SK-N-SH treated with all-trans-retinoic acid at 6 μM for 48 hours (cell line): ENCODE data around the gene FRAS1.

Source experiments
- ATAC-seq: fragments of 200-7000 bp; cut with Tn5 transposase; 3 replicates; pipeline ENCODE4 v1.9.1; 2020; ENCODE audit warnings: mild to moderate bottlenecking, moderate library complexity
- ARNTL ChIP-seq: fragments of 450-650 bp; formaldehyde crosslinking; IDR thresholded peaks from 2 replicates; pipeline ENCODE4 v1.5.0; 2020; ENCODE audit warnings: low read depth, mild to moderate bottlenecking, moderate library complexity, borderline replicate concordance
- CREB5 ChIP-seq: fragments of 250-450 bp; sonication (Bioruptor Pico); IDR thresholded peaks from 2 replicates; pipeline ENCODE4 v1.5.1; 2020; ENCODE audit warnings: low read depth, mild to moderate bottlenecking, moderate library complexity
- CSDC2 ChIP-seq: fragments of 250-450 bp; sonication (Bioruptor Pico); IDR thresholded peaks from 2 replicates; pipeline ENCODE4 v1.5.0; 2020; ENCODE audit warnings: mild to moderate bottlenecking, moderate library complexity
- GLIS3 ChIP-seq: fragments of 250-450 bp; sonication (Bioruptor Pico); IDR thresholded peaks from 2 replicates; pipeline ENCODE4 v1.5.0; 2020; ENCODE audit warnings: mild to moderate bottlenecking, moderate library complexity
- ISL1 ChIP-seq: fragments of 250-450 bp; sonication (Bioruptor Pico); IDR thresholded peaks from 2 replicates; pipeline ENCODE4 v2.1.2; 2022; ENCODE audit warnings: mild to moderate bottlenecking, moderate library complexity
- OSR1 ChIP-seq: fragments of 250-450 bp; sonication (Bioruptor Pico); IDR thresholded peaks from 2 replicates; pipeline ENCODE4 v1.8.0; 2022; ENCODE audit warnings: moderate library complexity, mild to moderate bottlenecking, inconsistent platforms
- PPARA ChIP-seq: fragments of 250-450 bp; sonication (Bioruptor Pico); IDR thresholded peaks from 2 replicates; pipeline ENCODE4 v1.5.0; 2020; ENCODE audit warnings: mild to moderate bottlenecking, borderline replicate concordance
- SNAI2 ChIP-seq: fragments of 250-450 bp; sonication (Bioruptor Pico); IDR thresholded peaks from 2 replicates; pipeline ENCODE4 v1.5.0; 2020; ENCODE audit warnings: mild to moderate bottlenecking, moderate library complexity
- TCF4 ChIP-seq: fragments of 250-450 bp; sonication (Bioruptor Pico); IDR thresholded peaks from 2 replicates; pipeline ENCODE4 v1.8.0; 2021; ENCODE audit warnings: mild to moderate bottlenecking, moderate library complexity, borderline replicate concordance
- TOX ChIP-seq: fragments of 250-450 bp; sonication (Bioruptor Pico); IDR thresholded peaks from 2 replicates; pipeline ENCODE4 v1.8.0; 2021; ENCODE audit warnings: mild to moderate bottlenecking, moderate library complexity, borderline replicate concordance
- TSHZ2 ChIP-seq: fragments of 250-450 bp; sonication (Bioruptor Pico); IDR thresholded peaks from 2 replicates; pipeline ENCODE4 v1.5.0; 2020; ENCODE audit warnings: mild to moderate bottlenecking, moderate library complexity
- ZC3H10 ChIP-seq: fragments of 250-450 bp; sonication (Bioruptor Pico); IDR thresholded peaks from 2 replicates; pipeline ENCODE4 v1.5.1; 2021; ENCODE audit warnings: mild to moderate bottlenecking, moderate library complexity
- ZFP3 ChIP-seq: fragments of 250-450 bp; sonication (Bioruptor Pico); IDR thresholded peaks from 2 replicates; pipeline ENCODE4 v1.5.0; 2020; ENCODE audit warnings: mild to moderate bottlenecking, moderate library complexity
- ZFP30 ChIP-seq: fragments of 450-650 bp; formaldehyde crosslinking; IDR thresholded peaks from 2 replicates; pipeline ENCODE4 v1.5.0; 2022; ENCODE audit warnings: mild to moderate bottlenecking, moderate library complexity
- ZNF565 ChIP-seq: fragments of 450-650 bp; formaldehyde crosslinking; conservative IDR thresholded peaks from 2 replicates; pipeline ENCODE4 v1.5.0; 2020; ENCODE audit warnings: low read depth, mild to moderate bottlenecking, moderate library complexity
- ZNF8 ChIP-seq: fragments of 450-650 bp; formaldehyde crosslinking; IDR thresholded peaks from 2 replicates; pipeline ENCODE4 v1.5.0; 2020; ENCODE audit warnings: mild to moderate bottlenecking, moderate library complexity
- TF ChIP-seq, protein P1 (sequence below): fragments of 250-450 bp; sonication (Bioruptor Pico); IDR thresholded peaks from 2 replicates; pipeline ENCODE4 v1.8.0; 2021; ENCODE audit warnings: low read depth, mild to moderate bottlenecking, moderate library complexity, borderline replicate concordance
- TF ChIP-seq, protein P2 (sequence below): fragments of 250-450 bp; sonication (Bioruptor Pico); IDR thresholded peaks from 2 replicates; pipeline ENCODE4 v1.8.0; 2020; ENCODE audit warnings: mild to moderate bottlenecking, moderate library complexity, borderline replicate concordance
- TF ChIP-seq, protein P3 (sequence below): fragments of 250-450 bp; sonication (Bioruptor Pico); IDR thresholded peaks from 2 replicates; pipeline ENCODE4 v1.5.1; 2021; ENCODE audit warnings: mild to moderate bottlenecking, moderate library complexity

Gene FRAS1

DNA sequence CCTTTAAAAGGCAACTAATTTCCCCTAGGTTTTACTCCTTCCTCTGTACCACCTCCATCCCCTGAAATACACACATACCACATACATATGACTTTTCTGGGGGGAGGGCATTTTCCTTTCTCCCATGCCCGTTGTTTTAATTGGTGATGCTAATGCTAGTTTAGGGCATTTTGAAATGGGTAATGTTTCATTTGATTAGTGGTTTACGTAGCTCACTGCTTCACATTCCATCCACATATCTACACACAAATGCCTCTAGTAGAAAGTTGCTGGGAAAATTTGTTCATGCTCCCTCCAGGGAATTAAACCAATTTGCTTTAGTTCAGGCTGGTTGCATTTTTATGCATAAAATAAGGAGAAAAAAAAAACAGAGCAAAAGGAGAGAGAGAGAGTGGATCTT, 231.2 kb downstream of the FRAS1 start (continued):
- TF ChIP-seq, protein P1, sequence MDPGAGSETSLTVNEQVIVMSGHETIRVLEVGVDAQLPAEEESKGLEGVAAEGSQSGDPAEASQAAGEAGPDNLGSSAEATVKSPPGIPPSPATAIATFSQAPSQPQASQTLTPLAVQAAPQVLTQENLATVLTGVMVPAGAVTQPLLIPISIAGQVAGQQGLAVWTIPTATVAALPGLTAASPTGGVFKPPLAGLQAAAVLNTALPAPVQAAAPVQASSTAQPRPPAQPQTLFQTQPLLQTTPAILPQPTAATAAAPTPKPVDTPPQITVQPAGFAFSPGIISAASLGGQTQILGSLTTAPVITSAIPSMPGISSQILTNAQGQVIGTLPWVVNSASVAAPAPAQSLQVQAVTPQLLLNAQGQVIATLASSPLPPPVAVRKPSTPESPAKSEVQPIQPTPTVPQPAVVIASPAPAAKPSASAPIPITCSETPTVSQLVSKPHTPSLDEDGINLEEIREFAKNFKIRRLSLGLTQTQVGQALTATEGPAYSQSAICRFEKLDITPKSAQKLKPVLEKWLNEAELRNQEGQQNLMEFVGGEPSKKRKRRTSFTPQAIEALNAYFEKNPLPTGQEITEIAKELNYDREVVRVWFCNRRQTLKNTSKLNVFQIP = no peak
- TF ChIP-seq PPARA (CRISPR knock-in tag) = no peak

GRCh38 chr4:78291277-78291676, 234.2 kb downstream of the FRAS1 start:
- TF ChIP-seq ISL1 (CRISPR knock-in tag) (no peak), TSHZ2 (CRISPR knock-in tag) (no peak), CSDC2 (CRISPR knock-in tag) (no peak), GLIS3 (no peak), OSR1 (CRISPR knock-in tag) (no peak), ZNF8 (CRISPR knock-in tag) (no peak), ARNTL (no peak), TCF4 (CRISPR knock-in tag) (no peak), SNAI2 (no peak), ZFP30 (CRISPR knock-in tag) (no peak), ZNF565 (CRISPR knock-in tag) (no peak), ZFP3 (CRISPR knock-in tag) (no peak), CREB5 (CRISPR knock-in tag) (no peak), ZC3H10 (CRISPR knock-in tag) (no peak), TOX (no peak)
- TF ChIP-seq, protein P2, sequence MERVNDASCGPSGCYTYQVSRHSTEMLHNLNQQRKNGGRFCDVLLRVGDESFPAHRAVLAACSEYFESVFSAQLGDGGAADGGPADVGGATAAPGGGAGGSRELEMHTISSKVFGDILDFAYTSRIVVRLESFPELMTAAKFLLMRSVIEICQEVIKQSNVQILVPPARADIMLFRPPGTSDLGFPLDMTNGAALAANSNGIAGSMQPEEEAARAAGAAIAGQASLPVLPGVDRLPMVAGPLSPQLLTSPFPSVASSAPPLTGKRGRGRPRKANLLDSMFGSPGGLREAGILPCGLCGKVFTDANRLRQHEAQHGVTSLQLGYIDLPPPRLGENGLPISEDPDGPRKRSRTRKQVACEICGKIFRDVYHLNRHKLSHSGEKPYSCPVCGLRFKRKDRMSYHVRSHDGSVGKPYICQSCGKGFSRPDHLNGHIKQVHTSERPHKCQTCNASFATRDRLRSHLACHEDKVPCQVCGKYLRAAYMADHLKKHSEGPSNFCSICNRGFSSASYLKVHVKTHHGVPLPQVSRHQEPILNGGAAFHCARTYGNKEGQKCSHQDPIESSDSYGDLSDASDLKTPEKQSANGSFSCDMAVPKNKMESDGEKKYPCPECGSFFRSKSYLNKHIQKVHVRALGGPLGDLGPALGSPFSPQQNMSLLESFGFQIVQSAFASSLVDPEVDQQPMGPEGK (CRISPR knock-in tag) = no peak
- TF ChIP-seq, protein P1 = no peak
- TF ChIP-seq, protein P3, sequence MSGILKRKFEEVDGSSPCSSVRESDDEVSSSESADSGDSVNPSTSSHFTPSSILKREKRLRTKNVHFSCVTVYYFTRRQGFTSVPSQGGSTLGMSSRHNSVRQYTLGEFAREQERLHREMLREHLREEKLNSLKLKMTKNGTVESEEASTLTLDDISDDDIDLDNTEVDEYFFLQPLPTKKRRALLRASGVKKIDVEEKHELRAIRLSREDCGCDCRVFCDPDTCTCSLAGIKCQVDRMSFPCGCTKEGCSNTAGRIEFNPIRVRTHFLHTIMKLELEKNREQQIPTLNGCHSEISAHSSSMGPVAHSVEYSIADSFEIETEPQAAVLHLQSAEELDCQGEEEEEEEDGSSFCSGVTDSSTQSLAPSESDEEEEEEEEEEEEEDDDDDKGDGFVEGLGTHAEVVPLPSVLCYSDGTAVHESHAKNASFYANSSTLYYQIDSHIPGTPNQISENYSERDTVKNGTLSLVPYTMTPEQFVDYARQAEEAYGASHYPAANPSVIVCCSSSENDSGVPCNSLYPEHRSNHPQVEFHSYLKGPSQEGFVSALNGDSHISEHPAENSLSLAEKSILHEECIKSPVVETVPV = no peak
- TF ChIP-seq, all 23 proteins: peak for 0
- ATAC-seq = no peak

GRCh38 chr4:78292341-78292740, 235.2 kb downstream of the FRAS1 start:
- TF ChIP-seq SNAI2 = no peak
- TF ChIP-seq, protein P1 = no peak
- no peak for TF ChIP-seq CSDC2 (CRISPR knock-in tag)
- no peak for TF ChIP-seq OSR1 (CRISPR knock-in tag)
- TF ChIP-seq CREB5 (CRISPR knock-in tag) = no peak
- no peak for TF ChIP-seq ARNTL
- no peak for TF ChIP-seq ZNF8 (CRISPR knock-in tag)
- no peak for TF ChIP-seq GLIS3
- TF ChIP-seq, all 23 proteins: peak for 0
- no peak for ATAC-seq
